Liver (tissue), 9 donors: ENCODE measurements around the gene NPAS1. TPM values are rescaled to one million over a fixed set of nuclear protein-coding genes. Genes with fewer than 3 reads are reported as not detected.

Experiments
- DNase-seq: peaks from one replicate; pipeline ENCODE4 v3.0.0-alpha.2; 2017; ENCODE audit warnings: low spot score
- H3K27ac ChIP-seq, 2 donors: one replicate each; pipeline ENCODE4 v1.7.0; 2013; ENCODE audit warnings: inconsistent platforms in 2 of 2, low read length in 2 of 2, control low read depth in 1 of 2, low read depth in 1 of 2, mild to moderate bottlenecking in 1 of 2
- H3K27me3 ChIP-seq, 4 donors: one replicate each; pipeline versions ENCODE4 v1.6.1 to v1.7.0; 2013; ENCODE audit warnings: low read length in 3 of 4, inconsistent platforms in 1 of 4, mild to moderate bottlenecking in 1 of 4, moderate library complexity in 1 of 4; ENCODE audit not compliant: control insufficient read depth in 4 of 4, insufficient read depth in 4 of 4
- H3K36me3 ChIP-seq, 4 donors: one replicate each; pipeline versions ENCODE4 v1.6.1 to v1.7.0; 2013; ENCODE audit warnings: low read length in 3 of 4, mild to moderate bottlenecking in 3 of 4, low read depth in 1 of 4, moderate library complexity in 1 of 4; ENCODE audit not compliant: control insufficient read depth in 4 of 4, insufficient read depth in 3 of 4
- H3K4me1 ChIP-seq, 4 donors: one replicate each; pipeline versions ENCODE4 v1.6.1 to v1.7.0; 2013; ENCODE audit warnings: low read length in 3 of 4, mild to moderate bottlenecking in 3 of 4, moderate library complexity in 1 of 4; ENCODE audit not compliant: control insufficient read depth in 4 of 4, insufficient read depth in 4 of 4
- H3K4me3 ChIP-seq, 3 donors: one replicate each; pipeline versions ENCODE4 v1.6.1 to v1.7.0; 2013; ENCODE audit warnings: low read length in 3 of 3, control low read depth in 1 of 3, low read depth in 1 of 3, mild to moderate bottlenecking in 1 of 3
- H3K9ac ChIP-seq, 2 donors: one replicate each; pipeline ENCODE4 v1.7.0; 2013; ENCODE audit warnings: low read length in 2 of 2, mild to moderate bottlenecking in 2 of 2, moderate library complexity in 2 of 2, control low read depth in 1 of 2, low read depth in 1 of 2
- H3K9me3 ChIP-seq, 4 donors: one replicate each; pipeline versions ENCODE4 v1.6.1 to v1.7.0; 2013; ENCODE audit warnings: low read length in 3 of 4; ENCODE audit not compliant: control insufficient read depth in 4 of 4
- ATF3 ChIP-seq: IDR thresholded peaks from 2 replicates; pipeline ENCODE4 v1.6.1; 2016; ENCODE audit warnings: antibody characterized with exemption
- CTCF ChIP-seq: fragments of 150-350 bp; IDR thresholded peaks from 2 replicates; pipeline ENCODE4 v1.5.1; 2017; ENCODE audit warnings: improper control_type of control experiment, low read depth, low read length; ENCODE audit not compliant: missing input control
- EGR1 ChIP-seq, 2 donors: IDR thresholded peaks; 2 replicates each; pipeline ENCODE4 v1.6.1; 2016 to 2018; ENCODE audit warnings: antibody characterized with exemption in 2 of 2, low read depth in 2 of 2
- FOXA1 ChIP-seq: IDR thresholded peaks from 2 replicates; pipeline ENCODE4 v1.6.1; 2016; ENCODE audit warnings: antibody characterized with exemption
- FOXA2 ChIP-seq: IDR thresholded peaks from 2 replicates; pipeline ENCODE4 v1.6.1; 2016; ENCODE audit warnings: antibody characterized with exemption
- HNF4A ChIP-seq, 2 donors: conservative IDR thresholded peaks; 2 replicates each; pipeline ENCODE4 v1.6.1; 2016; ENCODE audit warnings: antibody characterized with exemption in 2 of 2, mild to moderate bottlenecking in 2 of 2
- HNF4G ChIP-seq: IDR thresholded peaks from 2 replicates; pipeline ENCODE4 v1.6.1; 2016; ENCODE audit warnings: antibody characterized with exemption
- NR2F2 ChIP-seq: IDR thresholded peaks from 2 replicates; pipeline ENCODE4 v1.6.1; 2016; ENCODE audit warnings: antibody characterized with exemption
- RAD21 ChIP-seq, 2 donors: IDR thresholded peaks; 2 replicates each; pipeline ENCODE4 v1.6.1; 2016; ENCODE audit warnings: antibody characterized with exemption in 2 of 2, mild to moderate bottlenecking in 2 of 2
- REST ChIP-seq: IDR thresholded peaks from 2 replicates; pipeline ENCODE4 v1.6.1; 2016; ENCODE audit warnings: antibody characterized with exemption, mild to moderate bottlenecking
- RXRA ChIP-seq, 2 donors: IDR thresholded peaks; 2 replicates each; pipeline ENCODE4 v1.6.1; 2017 to 2018; ENCODE audit warnings: antibody characterized with exemption in 2 of 2, mild to moderate bottlenecking in 1 of 2
- TAF1 ChIP-seq: conservative IDR thresholded peaks from 2 replicates; pipeline ENCODE4 v1.6.1; 2016; ENCODE audit warnings: antibody characterized with exemption, mild to moderate bottlenecking
- ZBTB33 ChIP-seq: IDR thresholded peaks from 2 replicates; pipeline ENCODE4 v1.6.1; 2016; ENCODE audit warnings: antibody characterized with exemption
- WGBS: extraction: QIAGEN DNeasy Blood & Tissue Kit; methylation state at CpG from one replicate; pipeline ENCODE4 v1.1.7; 2013; 5-methylcytosine and 5-hydroxymethylcytosine counted together
- polyA plus RNA-seq, 2 donors: library from polyadenylated mRNA; stranded (reverse) in 1 of 2; unstranded in 1 of 2; fragments of 200-250 nt in 1 of 2; fragments of >200 nt in 1 of 2; fragmentation: Nextera tagmentation in 1 of 2; extraction: Ambion mirVana in 1 of 2; gene quantifications; one replicate each; pipeline versions ENCODE4 v1.2.1 to v1.2.3, GENCODE V29; 2013 to 2015
- total RNA-seq, 2 donors: library from RNA; depleted of rRNA; stranded (reverse); fragments of >200 nt; gene quantifications; one replicate each; pipeline ENCODE4 v1.2.3, GENCODE V29; 2014
- donor health status: healthy.
- donor health status: healthy.
- donor health status: healthy.
- donor health status: healthy.
- donor health status: healthy.

NPAS1 gene
- total and polyA plus RNA-seq, 4 donors = 0.22 TPM; not detected in 3

GRCh38 chr19:47018923-47019322 is 714 bp upstream of the NPAS1 start:
- Histone ChIP-seq H3K36me3 (no peaks in the 10 kb centered on the region), H3K9ac (no peak overlapping the region), H3K27ac (no peak overlapping the region), H3K4me1 (peaks cover 20 to 29% (median 25%) of the 10 kb centered on the region in 4 donors), H3K9me3 (no peaks in the 10 kb centered on the region), H3K4me3 (no peak overlapping the region), H3K27me3 (peaks cover 3 to 6% (median 6%) of the 10 kb centered on the region in 4 donors)
- 45% methylated on average over 13 of the region's 13 CpGs for WGBS
- DNase-seq = no peak
- no peak for TF ChIP-seq HNF4G
- no peak for TF ChIP-seq EGR1 (IDR thresholded peaks at IDR 0.05; ENCODE audit: low read depth in 2 of 2)

- H3K27me3 ChIP-seq = peaks cover 3 to 6% (median 6%) of the 10 kb centered on the region in 4 donors
These were observed 632 bp downstream of the NPAS1 start for GRCh38 chr19:47020132-47020805.

GRCh38 chr19:47020992-47021496 is 1.4 kb downstream of the NPAS1 start:
- WGBS = 2% methylated on average over 37 of the region's 37 CpGs
- DNase-seq = no peak
- Histone ChIP-seq H3K9me3 (no peaks in the 10 kb centered on the region), H3K4me3 (peak overlapping the region in 1 of 3 donors; percentile 43), H3K4me1 (peaks cover 20 to 29% (median 25%) of the 10 kb centered on the region in 4 donors), H3K36me3 (no peaks in the 10 kb centered on the region), H3K27me3 (peaks cover 3 to 6% (median 6%) of the 10 kb centered on the region in 4 donors), H3K9ac (no peak overlapping the region), H3K27ac (no peak overlapping the region)
- TF ChIP-seq EGR1 (IDR thresholded peaks at IDR 0.05; ENCODE audit: low read depth in 2 of 2) (peak in 1 of 2 donors; percentile 31), HNF4A (conservative IDR thresholded peaks at IDR 0.05) (no peak)

More at GRCh38 chr19:47020132-47020805, 632 bp downstream of the NPAS1 start:
- no peak for DNase-seq
- Histone ChIP-seq H3K36me3 (no peaks in the 10 kb centered on the region), H3K27ac (no peak overlapping the region), H3K9ac (no peak overlapping the region), H3K4me3 (peak overlapping the region in 1 of 3 donors; percentile 43), H3K4me1 (peaks cover 20 to 29% (median 25%) of the 10 kb centered on the region in 4 donors), H3K9me3 (no peaks in the 10 kb centered on the region)
- WGBS = 2% methylated on average over 62 of the region's 62 CpGs
- TF ChIP-seq ATF3 = no peak
- no peak for TF ChIP-seq RAD21 (IDR thresholded peaks at IDR 0.05)
- TF ChIP-seq RXRA (IDR thresholded peaks at IDR 0.05) = no peak

- 6% methylated on average over 50 of the region's 50 CpGs for WGBS
- Histone ChIP-seq H3K9me3 (no peaks in the 10 kb centered on the region), H3K27ac (no peak overlapping the region), H3K4me3 (peak overlapping the region in 1 of 3 donors; percentile 43), H3K27me3 (peaks cover 3 to 6% (median 6%) of the 10 kb centered on the region in 4 donors), H3K9ac (no peak overlapping the region), H3K4me1 (peaks cover 20 to 29% (median 25%) of the 10 kb centered on the region in 4 donors), H3K36me3 (no peaks in the 10 kb centered on the region)
- DNase-seq = no peak
- TF ChIP-seq ZBTB33 = no peak
- TF ChIP-seq TAF1 = no peak
- TF ChIP-seq REST = no peak
- TF ChIP-seq ATF3 = no peak
- TF ChIP-seq CTCF = no peak
- TF ChIP-seq FOXA1 = no peak
- TF ChIP-seq EGR1 (IDR thresholded peaks at IDR 0.05; ENCODE audit: low read depth in 2 of 2) = no peak
- TF ChIP-seq NR2F2 = no peak
- no peak for TF ChIP-seq FOXA2
These were observed 2.0 kb downstream of the NPAS1 start for GRCh38 chr19:47021536-47022139.
